ENCODE results near the gene DAAM1. TPM values are rescaled to one million over a fixed set of nuclear protein-coding genes. Genes with fewer than 3 reads are reported as not detected.

DAAM1 gene
- total RNA-seq, 3 donors from 2014 or later (not counting 1 experiment from before 2014, with no cell fraction given) = 10.9 to 31.4 (median 12.6) TPM

DNA sequence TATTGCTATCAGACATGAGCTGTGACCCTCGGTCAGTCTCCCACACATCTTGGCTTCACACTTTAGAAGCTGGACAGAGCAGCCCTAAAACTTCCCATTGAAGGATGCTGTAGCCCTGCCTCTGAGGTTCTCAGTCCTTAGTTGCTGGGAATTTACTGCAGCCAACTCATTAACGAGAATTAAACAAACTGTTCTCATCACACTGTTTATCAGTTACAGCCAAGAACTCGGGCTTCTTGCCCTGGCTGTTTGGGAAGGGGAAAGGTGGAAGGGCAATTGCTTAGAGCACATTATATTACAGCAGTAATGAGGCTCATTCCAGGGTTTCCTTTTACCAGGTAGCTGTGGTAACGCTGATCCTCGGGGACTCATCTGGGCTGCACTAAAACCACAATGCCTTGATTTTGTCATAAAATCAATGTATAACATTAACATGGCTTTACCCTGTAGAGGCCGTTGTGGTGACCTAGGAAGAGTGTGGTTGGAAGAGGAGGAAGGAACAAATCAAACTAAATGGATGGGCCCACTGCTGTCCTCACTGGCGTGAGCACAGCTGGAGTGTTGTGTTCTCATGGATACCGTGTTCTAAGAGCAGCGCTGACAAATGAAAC lies 189.6 kb downstream of the DAAM1 start:
- Mint-ChIP-seq H3K36me3 (no peaks in the 10 kb centered on the region), H3K4me1 (no peaks in the 10 kb centered on the region), H3K4me3 (no peak overlapping the region), H3K27ac (no peak overlapping the region), H3K9me3 (no peaks in the 10 kb centered on the region), H3K27me3 (ENCODE audit: low read depth in 2 of 2) (peaks cover 0 to 6% of the 10 kb centered on the region in 2 donors)
- intact Hi-C loops (cut with micrococcal nuclease) = no loop called here
- TF ChIP-seq, protein P1, sequence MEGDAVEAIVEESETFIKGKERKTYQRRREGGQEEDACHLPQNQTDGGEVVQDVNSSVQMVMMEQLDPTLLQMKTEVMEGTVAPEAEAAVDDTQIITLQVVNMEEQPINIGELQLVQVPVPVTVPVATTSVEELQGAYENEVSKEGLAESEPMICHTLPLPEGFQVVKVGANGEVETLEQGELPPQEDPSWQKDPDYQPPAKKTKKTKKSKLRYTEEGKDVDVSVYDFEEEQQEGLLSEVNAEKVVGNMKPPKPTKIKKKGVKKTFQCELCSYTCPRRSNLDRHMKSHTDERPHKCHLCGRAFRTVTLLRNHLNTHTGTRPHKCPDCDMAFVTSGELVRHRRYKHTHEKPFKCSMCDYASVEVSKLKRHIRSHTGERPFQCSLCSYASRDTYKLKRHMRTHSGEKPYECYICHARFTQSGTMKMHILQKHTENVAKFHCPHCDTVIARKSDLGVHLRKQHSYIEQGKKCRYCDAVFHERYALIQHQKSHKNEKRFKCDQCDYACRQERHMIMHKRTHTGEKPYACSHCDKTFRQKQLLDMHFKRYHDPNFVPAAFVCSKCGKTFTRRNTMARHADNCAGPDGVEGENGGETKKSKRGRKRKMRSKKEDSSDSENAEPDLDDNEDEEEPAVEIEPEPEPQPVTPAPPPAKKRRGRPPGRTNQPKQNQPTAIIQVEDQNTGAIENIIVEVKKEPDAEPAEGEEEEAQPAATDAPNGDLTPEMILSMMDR (IDR thresholded peaks at IDR 0.05) = no peak
- DNase-seq = no peak
- Histone ChIP-seq H3K4me1 (ENCODE audit: control insufficient read depth, insufficient read depth, low read length) (no peaks in the 10 kb centered on the region), H3K27ac (ENCODE audit: low read length) (no peak overlapping the region), H3K9me3 (ENCODE audit: control insufficient read depth, insufficient read depth, low read length) (no peaks in the 10 kb centered on the region), H3K4me3 (ENCODE audit: low read length) (no peak overlapping the region), H3K27me3 (ENCODE audit: control insufficient read depth, insufficient read depth, low read length) (no peaks in the 10 kb centered on the region), H3K36me3 (ENCODE audit: control insufficient read depth, insufficient read depth, low read length) (no peaks in the 10 kb centered on the region)
- 70% methylated on average over 8 of the region's 9 CpGs for WGBS (ENCODE audit: insufficient coverage)
- no peak for ATAC-seq

DNA sequence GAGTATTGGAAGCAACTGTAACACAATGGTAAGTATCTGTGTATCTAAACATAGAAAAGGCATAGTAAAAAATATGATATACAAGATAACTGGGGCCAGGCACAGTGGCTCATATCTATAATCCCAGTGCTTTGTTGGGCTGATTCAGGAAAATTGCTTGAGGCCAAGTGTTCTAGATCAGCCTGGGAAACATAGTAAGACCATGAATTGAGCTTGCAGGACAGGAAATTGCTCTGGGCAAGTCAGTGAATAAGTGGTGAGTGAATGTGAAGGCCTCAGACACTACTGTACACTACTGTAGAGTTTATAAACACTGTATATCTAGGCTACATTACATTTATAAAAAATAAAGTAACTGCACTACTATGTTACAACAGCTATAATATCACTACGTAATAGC lies 201.5 kb downstream of the DAAM1 start:
- no peak for ATAC-seq
- DNase-seq = no peak
- Histone ChIP-seq H3K4me1 (ENCODE audit: control insufficient read depth, insufficient read depth, low read length) (peaks cover 5% of the 10 kb centered on the region), H3K27ac (ENCODE audit: low read length) (no peak overlapping the region), H3K9me3 (ENCODE audit: control insufficient read depth, insufficient read depth, low read length) (no peaks in the 10 kb centered on the region), H3K36me3 (ENCODE audit: control insufficient read depth, insufficient read depth, low read length) (no peaks in the 10 kb centered on the region), H3K27me3 (ENCODE audit: control insufficient read depth, insufficient read depth, low read length) (no peaks in the 10 kb centered on the region), H3K4me3 (ENCODE audit: low read length) (no peak overlapping the region)
- WGBS (ENCODE audit: insufficient coverage) = no CpG with 5 or more reads among the region's 1 CpG
- no peak overlapping the region for H3K27ac Mint-ChIP-seq
- peaks cover 8% of the 10 kb centered on the region for H3K36me3 Mint-ChIP-seq
- intact Hi-C loops (cut with micrococcal nuclease) = no loop called here
- TF ChIP-seq, protein P1 (IDR thresholded peaks at IDR 0.05) = no peak
- peaks cover 2 to 3% of the 10 kb centered on the region in 2 donors for H3K9me3 Mint-ChIP-seq
- H3K4me1 Mint-ChIP-seq = no peaks in the 10 kb centered on the region
- no peak overlapping the region for H3K4me3 Mint-ChIP-seq
- H3K27me3 Mint-ChIP-seq (ENCODE audit: low read depth in 2 of 2) = no peaks in the 10 kb centered on the region

DNA sequence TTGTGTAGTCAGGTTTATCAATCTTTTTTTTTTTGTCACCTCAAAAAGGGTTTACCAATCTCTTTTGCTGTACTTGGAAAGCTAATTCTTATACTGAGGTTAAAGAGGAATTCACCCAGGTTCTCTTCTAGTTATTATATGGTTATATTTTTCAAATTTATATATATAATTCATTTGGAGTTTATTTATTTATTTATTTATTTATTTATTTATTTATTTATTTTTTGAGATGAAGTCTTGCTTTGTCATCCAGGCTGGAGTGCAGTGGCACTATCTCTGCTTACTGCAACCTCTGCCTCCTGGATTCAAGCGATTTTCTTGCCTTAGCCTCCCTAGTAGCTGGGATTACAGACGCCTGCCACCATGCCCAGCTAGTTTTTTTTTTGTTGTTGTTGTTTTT lies 202.9 kb downstream of the DAAM1 start:
- H3K9me3 Mint-ChIP-seq = no peaks in the 10 kb centered on the region
- H3K36me3 ChIP-seq (ENCODE audit: control insufficient read depth, insufficient read depth, low read length) = no peaks in the 10 kb centered on the region
- TF ChIP-seq, protein P1 (IDR thresholded peaks at IDR 0.05) = no peak
- H3K4me1 ChIP-seq (ENCODE audit: control insufficient read depth, insufficient read depth, low read length) = peaks cover 5% of the 10 kb centered on the region
- H3K27ac ChIP-seq (ENCODE audit: low read length) = no peak overlapping the region
- intact Hi-C loops (cut with micrococcal nuclease) = no loop called here
- peaks cover 4% of the 10 kb centered on the region for H3K36me3 Mint-ChIP-seq
- H3K27me3 Mint-ChIP-seq (ENCODE audit: low read depth in 2 of 2) = no peaks in the 10 kb centered on the region
- H3K4me3 Mint-ChIP-seq = no peak overlapping the region
- H3K4me3 ChIP-seq (ENCODE audit: low read length) = no peak overlapping the region
- no peaks in the 10 kb centered on the region for H3K9me3 ChIP-seq (ENCODE audit: control insufficient read depth, insufficient read depth, low read length)
- ATAC-seq (no peak), DNase-seq (no peak)
- no peaks in the 10 kb centered on the region for H3K27me3 ChIP-seq (ENCODE audit: control insufficient read depth, insufficient read depth, low read length)
- no peak overlapping the region for H3K27ac Mint-ChIP-seq
- no peaks in the 10 kb centered on the region for H3K4me1 Mint-ChIP-seq
- WGBS (ENCODE audit: insufficient coverage) = 77% methylated on average over 2 of the region's 2 CpGs

DNA sequence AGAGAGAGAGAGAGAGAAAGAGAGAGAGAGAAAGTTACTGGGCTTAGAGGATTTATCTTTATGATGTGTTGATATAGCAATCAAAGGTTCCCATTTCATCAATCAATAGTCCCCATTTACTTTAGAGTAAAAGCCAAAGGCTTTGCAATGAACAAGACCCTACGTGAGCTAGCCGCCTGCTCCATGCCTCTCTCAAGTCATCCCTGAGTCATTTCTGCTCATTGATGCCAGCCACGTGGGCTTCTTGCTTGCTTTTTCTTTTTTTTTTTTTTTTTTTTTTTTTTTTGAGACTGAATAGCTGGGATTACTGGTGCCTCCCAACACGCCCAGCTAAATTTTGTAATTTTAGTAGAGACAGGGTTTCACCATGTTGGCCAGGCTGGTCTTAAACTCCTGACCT lies 205.8 kb downstream of the DAAM1 start:
- intact Hi-C loops (cut with micrococcal nuclease) = no loop called here
- Mint-ChIP-seq H3K4me1 (peaks cover 11% of the 10 kb centered on the region in 2 donors), H3K4me3 (no peak overlapping the region), H3K36me3 (no peaks in the 10 kb centered on the region), H3K9me3 (no peaks in the 10 kb centered on the region), H3K27me3 (ENCODE audit: low read depth in 2 of 2) (no peaks in the 10 kb centered on the region), H3K27ac (no peak overlapping the region)
- TF ChIP-seq, protein P1 (IDR thresholded peaks at IDR 0.05) = no peak
- H3K27me3 ChIP-seq (ENCODE audit: control insufficient read depth, insufficient read depth, low read length) = no peaks in the 10 kb centered on the region
- no peak for DNase-seq
- H3K36me3 ChIP-seq (ENCODE audit: control insufficient read depth, insufficient read depth, low read length) = no peaks in the 10 kb centered on the region
- H3K4me3 ChIP-seq (ENCODE audit: low read length) = no peak overlapping the region
- ATAC-seq = no peak
- 95% methylated on average over 4 of the region's 4 CpGs for WGBS (ENCODE audit: insufficient coverage)
- peaks cover 10% of the 10 kb centered on the region for H3K4me1 ChIP-seq (ENCODE audit: control insufficient read depth, insufficient read depth, low read length)
- H3K27ac ChIP-seq (ENCODE audit: low read length) = no peak overlapping the region
- H3K9me3 ChIP-seq (ENCODE audit: control insufficient read depth, insufficient read depth, low read length) = no peaks in the 10 kb centered on the region

Measured in natural killer cell (primary cell).